HEK293T (cell line): ENCODE data around the gene FAM98A.

Source experiments
- BHLHE40 ChIP-seq: fragments of 450-650 bp; IDR thresholded peaks from 2 replicates; pipeline ENCODE4 v1.6.1; 2016; ENCODE audit warnings: mild to moderate bottlenecking, moderate library complexity, borderline replicate concordance
- LEF1 ChIP-seq: fragments of 450-650 bp; IDR thresholded peaks from 2 replicates; pipeline ENCODE4 v1.6.1; 2017; ENCODE audit warnings: mild to moderate bottlenecking, borderline replicate concordance
- NFRKB ChIP-seq: fragments of 450-650 bp; IDR thresholded peaks from 2 replicates; pipeline ENCODE4 v1.6.1; 2016; ENCODE audit warnings: mild to moderate bottlenecking, moderate library complexity
- SUZ12 ChIP-seq: fragments of 450-650 bp; IDR thresholded peaks from 2 replicates; pipeline ENCODE4 v1.6.1; 2016; ENCODE audit warnings: mild to moderate bottlenecking

GRCh38 chr2:33550206-33550605 is 48.9 kb downstream of the FAM98A start:
- TF ChIP-seq SUZ12 (no peak), LEF1 (no peak), BHLHE40 (no peak), NFRKB (no peak)
